ENCODE measurements around the gene STK33.

DNA sequence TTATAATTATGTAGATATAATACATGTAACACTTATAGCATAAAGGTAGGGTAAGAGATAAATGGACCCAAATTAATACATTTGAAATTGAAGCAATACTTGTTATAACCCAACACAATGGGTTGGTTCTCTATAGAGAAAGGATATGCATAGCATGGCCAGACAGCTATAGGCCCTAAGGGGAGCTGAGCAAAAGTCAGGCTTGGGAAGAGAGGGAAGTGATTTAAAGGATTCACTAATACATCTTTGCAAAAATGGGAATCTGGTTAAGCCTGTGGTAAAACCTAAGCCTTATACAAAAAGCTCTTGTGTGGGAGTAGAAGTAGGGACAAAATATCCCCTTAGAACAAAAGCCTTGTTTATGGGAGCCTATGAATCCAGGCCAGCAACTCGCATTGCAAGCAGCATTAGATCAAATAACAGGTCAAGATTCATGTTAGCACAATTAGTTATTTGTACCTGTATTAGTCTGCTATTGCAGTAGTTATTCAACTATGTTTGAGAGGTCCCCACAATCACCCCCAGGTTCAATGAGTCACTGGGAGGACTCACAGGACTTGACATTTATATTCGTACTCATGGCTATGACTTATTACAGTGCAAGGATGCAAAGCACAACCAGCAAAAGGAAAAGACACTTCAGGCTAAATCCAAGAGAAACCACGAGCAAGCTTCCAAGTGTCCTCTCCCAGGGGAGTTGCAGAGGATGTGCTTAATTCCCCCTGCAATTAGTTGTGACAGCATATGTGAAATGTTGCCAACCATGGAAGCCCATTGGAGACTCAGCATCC, 185.7 kb downstream of the STK33 start:
- TF ChIP-seq JUND (IDR thresholded peaks at IDR 0.05), result no peak
- TF ChIP-seq, protein P1, sequence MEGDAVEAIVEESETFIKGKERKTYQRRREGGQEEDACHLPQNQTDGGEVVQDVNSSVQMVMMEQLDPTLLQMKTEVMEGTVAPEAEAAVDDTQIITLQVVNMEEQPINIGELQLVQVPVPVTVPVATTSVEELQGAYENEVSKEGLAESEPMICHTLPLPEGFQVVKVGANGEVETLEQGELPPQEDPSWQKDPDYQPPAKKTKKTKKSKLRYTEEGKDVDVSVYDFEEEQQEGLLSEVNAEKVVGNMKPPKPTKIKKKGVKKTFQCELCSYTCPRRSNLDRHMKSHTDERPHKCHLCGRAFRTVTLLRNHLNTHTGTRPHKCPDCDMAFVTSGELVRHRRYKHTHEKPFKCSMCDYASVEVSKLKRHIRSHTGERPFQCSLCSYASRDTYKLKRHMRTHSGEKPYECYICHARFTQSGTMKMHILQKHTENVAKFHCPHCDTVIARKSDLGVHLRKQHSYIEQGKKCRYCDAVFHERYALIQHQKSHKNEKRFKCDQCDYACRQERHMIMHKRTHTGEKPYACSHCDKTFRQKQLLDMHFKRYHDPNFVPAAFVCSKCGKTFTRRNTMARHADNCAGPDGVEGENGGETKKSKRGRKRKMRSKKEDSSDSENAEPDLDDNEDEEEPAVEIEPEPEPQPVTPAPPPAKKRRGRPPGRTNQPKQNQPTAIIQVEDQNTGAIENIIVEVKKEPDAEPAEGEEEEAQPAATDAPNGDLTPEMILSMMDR (IDR thresholded peaks at IDR 0.05), result no peak
- no peak for TF ChIP-seq RCOR1 (IDR thresholded peaks at IDR 0.05; ENCODE audit: low read length)
- TF ChIP-seq FOXM1 (IDR thresholded peaks at IDR 0.05; ENCODE audit: low read depth), result no peak
- no peak for TF ChIP-seq TAF1 (IDR thresholded peaks at IDR 0.05; ENCODE audit: borderline replicate concordance, low read depth, low read length)
- no peak for TF ChIP-seq RAD21 (IDR thresholded peaks at IDR 0.05; ENCODE audit: low read length)
- TF ChIP-seq POLR2AphosphoS5 (IDR thresholded peaks at IDR 0.05; ENCODE audit: low read depth, low read length), result no peak
- no peak for TF ChIP-seq SIN3A (IDR thresholded peaks at IDR 0.05; ENCODE audit: borderline replicate concordance, low read depth, low read length)
- TF ChIP-seq IRF3 (IDR thresholded peaks at IDR 0.05; ENCODE audit: low read depth, low read length), result no peak
- TF ChIP-seq, protein P2, sequence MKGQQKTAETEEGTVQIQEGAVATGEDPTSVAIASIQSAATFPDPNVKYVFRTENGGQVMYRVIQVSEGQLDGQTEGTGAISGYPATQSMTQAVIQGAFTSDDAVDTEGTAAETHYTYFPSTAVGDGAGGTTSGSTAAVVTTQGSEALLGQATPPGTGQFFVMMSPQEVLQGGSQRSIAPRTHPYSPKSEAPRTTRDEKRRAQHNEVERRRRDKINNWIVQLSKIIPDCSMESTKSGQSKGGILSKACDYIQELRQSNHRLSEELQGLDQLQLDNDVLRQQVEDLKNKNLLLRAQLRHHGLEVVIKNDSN (IDR thresholded peaks at IDR 0.05; ENCODE audit: borderline replicate concordance, low read depth), result no peak
- TF ChIP-seq USF2 (IDR thresholded peaks at IDR 0.05; ENCODE audit: borderline replicate concordance, low read depth, low read length), result no peak
- no peak for TF ChIP-seq REST (IDR thresholded peaks at IDR 0.05; ENCODE audit: low read depth, low read length)
- TF ChIP-seq EZH2phosphoT487 (IDR thresholded peaks at IDR 0.05; ENCODE audit: borderline replicate concordance, low read depth), result no peak
